Measurements from ENCODE around the gene MED12L. TPM values are rescaled to one million over a fixed set of nuclear protein-coding genes. Genes with fewer than 3 reads are reported as not detected.
A peak's percentile ranks its signal among the peaks of the same experiment; 100 is the strongest.
"Not testable (repeated sequence)": the region's sequence is repeated elsewhere in the genome, so short reads cannot be mapped to it uniquely, and the experiment has no call there.

MED12L gene
- total RNA-seq, 6 donors from 2014 or later: 0.27 to 1.5 (median 0.31) TPM; not detected in 2

- Histone ChIP-seq H3K9me3 (no peaks in the 10 kb centered on the region), H3K4me1 (no peaks in the 10 kb centered on the region), H3K36me3 (no peaks in the 10 kb centered on the region), H3K27ac (no peak overlapping the region), H3K27me3 (no peaks in the 10 kb centered on the region), H3K4me3 (no peak overlapping the region)
- no peak for ATAC-seq (ENCODE audit: low FRiP score in 2 of 2)
- 88 to 91% methylated on average over 7 of the region's 7 CpGs for WGBS, 2 donors
- DNase-seq: no peak
- TF ChIP-seq POLR2AphosphoS5 (IDR thresholded peaks at IDR 0.05) (no peak), CTCF (IDR thresholded peaks at IDR 0.05) (no peak), EP300 (IDR thresholded peaks at IDR 0.05) (no peak), POLR2A (IDR thresholded peaks at IDR 0.05) (no peak)
These were observed 151.3 kb downstream of the MED12L start for GRCh38 chr3:151236736-151237135.

- DNase-seq: peak in 1 of 2 donors; percentile 64
- not testable (repeated sequence) for H3K9me3 ChIP-seq; H3K27me3 ChIP-seq; H3K4me1 ChIP-seq; H3K27ac ChIP-seq; H3K4me3 ChIP-seq; H3K36me3 ChIP-seq; ATAC-seq (ENCODE audit: low FRiP score in 2 of 2)
- 82 to 86% methylated on average over 16 to 18 of the region's 18 CpGs for WGBS, 2 donors
These were observed 156.5 kb downstream of the MED12L start for GRCh38 chr3:151242006-151242405.

- Histone ChIP-seq H3K4me1 (peaks cover 0 to 2% (median 0%) of the 10 kb centered on the region in 4 donors), H3K9me3 (no peaks in the 10 kb centered on the region), H3K36me3 (no peaks in the 10 kb centered on the region), H3K27ac (no peak overlapping the region), H3K4me3 (peak overlapping the region in 2 of 4 donors; percentile 4 to 13), H3K27me3 (no peaks in the 10 kb centered on the region)
- WGBS, 2 donors: 36 to 40% methylated on average over 3 of the region's 3 CpGs
- ATAC-seq (ENCODE audit: low FRiP score in 2 of 2) (no peak), DNase-seq (no peak)
- TF ChIP-seq CTCF (IDR thresholded peaks at IDR 0.05) (no peak), EP300 (IDR thresholded peaks at IDR 0.05) (no peak), POLR2AphosphoS5 (IDR thresholded peaks at IDR 0.05) (no peak), POLR2A (IDR thresholded peaks at IDR 0.05) (no peak)
These were observed 163.4 kb downstream of the MED12L start for GRCh38 chr3:151248772-151249337.

- ATAC-seq (ENCODE audit: low FRiP score in 2 of 2): no peak
- H3K4me3 ChIP-seq: no peak overlapping the region
- 56% methylated on average over 1 of the region's 1 CpG for WGBS, 2 donors
- no peaks in the 10 kb centered on the region for H3K36me3 ChIP-seq
- no peaks in the 10 kb centered on the region for H3K4me1 ChIP-seq
- no peak for DNase-seq
- H3K27ac ChIP-seq: no peak overlapping the region
- TF ChIP-seq POLR2A (IDR thresholded peaks at IDR 0.05) (no peak), EP300 (IDR thresholded peaks at IDR 0.05) (no peak), CTCF (IDR thresholded peaks at IDR 0.05) (no peak), POLR2AphosphoS5 (IDR thresholded peaks at IDR 0.05) (no peak)
- no peaks in the 10 kb centered on the region for H3K9me3 ChIP-seq
- no peaks in the 10 kb centered on the region for H3K27me3 ChIP-seq
These were observed 171.3 kb downstream of the MED12L start for GRCh38 chr3:151256749-151257148.

GRCh38 chr3:151259664-151260063 lies 174.2 kb downstream of the MED12L start:
- Histone ChIP-seq H3K4me3 (no peak overlapping the region), H3K9me3 (no peaks in the 10 kb centered on the region), H3K27ac (no peak overlapping the region), H3K27me3 (no peaks in the 10 kb centered on the region), H3K36me3 (no peaks in the 10 kb centered on the region), H3K4me1 (no peaks in the 10 kb centered on the region)
- WGBS, 2 donors: 59 to 60% methylated on average over 3 of the region's 3 CpGs
- ATAC-seq (ENCODE audit: low FRiP score in 2 of 2) (no peak), DNase-seq (no peak)
- no peak for TF ChIP-seq CTCF (IDR thresholded peaks at IDR 0.05)

Data from upper lobe of left lung (tissue), 6 donors.